Measurements from ENCODE around the gene KIAA0825. TPM values are rescaled to one million over a fixed set of nuclear protein-coding genes. Genes with fewer than 3 reads are reported as not detected.
"Not testable (repeated sequence)": the region's sequence is repeated elsewhere in the genome, so short reads cannot be mapped to it uniquely, and the experiment has no call there.

KIAA0825 gene
- total RNA-seq, 1 donor from 2014 or later = 2.0 TPM

DNA sequence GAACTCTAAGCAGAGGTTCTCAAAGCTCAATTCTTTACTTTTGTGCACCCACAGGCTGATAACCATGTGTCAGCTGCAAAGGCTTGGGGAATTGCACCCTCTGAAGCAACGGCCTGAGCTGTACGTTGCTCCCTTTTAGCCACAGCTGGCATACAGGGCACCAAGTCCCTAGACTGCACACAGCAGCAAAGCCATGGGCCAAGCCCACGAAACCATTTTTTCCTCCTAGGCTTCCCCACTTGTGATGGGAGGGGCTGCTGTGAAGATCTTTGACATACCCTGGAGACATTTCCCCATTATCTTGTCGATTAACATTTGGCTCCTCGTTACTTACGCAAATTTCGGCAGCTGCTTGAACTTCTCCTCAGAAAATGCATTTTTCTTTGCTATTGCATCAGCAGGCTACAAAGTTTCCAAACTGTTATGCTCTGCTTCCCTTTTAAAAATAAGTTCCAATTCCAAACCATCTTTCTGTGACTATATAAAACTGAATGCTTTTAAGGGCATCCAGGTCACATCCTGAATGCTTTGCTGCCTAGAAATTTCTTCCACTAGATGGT lies 23.0 kb downstream of the KIAA0825 start:
- TF ChIP-seq, protein P1, sequence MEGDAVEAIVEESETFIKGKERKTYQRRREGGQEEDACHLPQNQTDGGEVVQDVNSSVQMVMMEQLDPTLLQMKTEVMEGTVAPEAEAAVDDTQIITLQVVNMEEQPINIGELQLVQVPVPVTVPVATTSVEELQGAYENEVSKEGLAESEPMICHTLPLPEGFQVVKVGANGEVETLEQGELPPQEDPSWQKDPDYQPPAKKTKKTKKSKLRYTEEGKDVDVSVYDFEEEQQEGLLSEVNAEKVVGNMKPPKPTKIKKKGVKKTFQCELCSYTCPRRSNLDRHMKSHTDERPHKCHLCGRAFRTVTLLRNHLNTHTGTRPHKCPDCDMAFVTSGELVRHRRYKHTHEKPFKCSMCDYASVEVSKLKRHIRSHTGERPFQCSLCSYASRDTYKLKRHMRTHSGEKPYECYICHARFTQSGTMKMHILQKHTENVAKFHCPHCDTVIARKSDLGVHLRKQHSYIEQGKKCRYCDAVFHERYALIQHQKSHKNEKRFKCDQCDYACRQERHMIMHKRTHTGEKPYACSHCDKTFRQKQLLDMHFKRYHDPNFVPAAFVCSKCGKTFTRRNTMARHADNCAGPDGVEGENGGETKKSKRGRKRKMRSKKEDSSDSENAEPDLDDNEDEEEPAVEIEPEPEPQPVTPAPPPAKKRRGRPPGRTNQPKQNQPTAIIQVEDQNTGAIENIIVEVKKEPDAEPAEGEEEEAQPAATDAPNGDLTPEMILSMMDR (IDR thresholded peaks at IDR 0.05; ENCODE audit: unreplicated experiment) = no peak
- Mint-ChIP-seq H3K9me3 (ENCODE audit: unreplicated experiment) (no peaks in the 10 kb centered on the region), H3K36me3 (ENCODE audit: low read depth, unreplicated experiment) (no peaks in the 10 kb centered on the region), H3K4me1 (ENCODE audit: unreplicated experiment) (no peaks in the 10 kb centered on the region), H3K4me3 (ENCODE audit: unreplicated experiment) (no peak overlapping the region), H3K27ac (ENCODE audit: unreplicated experiment) (no peak overlapping the region), H3K27me3 (ENCODE audit: unreplicated experiment) (no peaks in the 10 kb centered on the region)
- DNase-seq (ENCODE audit: low spot score) = no peak

GRCh38 chr5:94577466-94578245 lies 40.7 kb downstream of the KIAA0825 start:
- H3K4me3 Mint-ChIP-seq (ENCODE audit: unreplicated experiment) = no peak overlapping the region
- no peak overlapping the region for H3K27ac Mint-ChIP-seq (ENCODE audit: unreplicated experiment)
- no peaks in the 10 kb centered on the region for H3K9me3 Mint-ChIP-seq (ENCODE audit: unreplicated experiment)
- no peaks in the 10 kb centered on the region for H3K36me3 Mint-ChIP-seq (ENCODE audit: low read depth, unreplicated experiment)
- H3K4me1 Mint-ChIP-seq (ENCODE audit: unreplicated experiment) = no peaks in the 10 kb centered on the region
- TF ChIP-seq, protein P1 (IDR thresholded peaks at IDR 0.05; ENCODE audit: unreplicated experiment) = no peak
- H3K27me3 Mint-ChIP-seq (ENCODE audit: unreplicated experiment) = peaks cover 2% of the 10 kb centered on the region
- no peak for DNase-seq (ENCODE audit: low spot score)

GRCh38 chr5:94575196-94575595 lies 43.2 kb downstream of the KIAA0825 start:
- Mint-ChIP-seq H3K4me3 (ENCODE audit: unreplicated experiment) (no peak overlapping the region), H3K9me3 (ENCODE audit: unreplicated experiment) (no peaks in the 10 kb centered on the region), H3K36me3 (ENCODE audit: low read depth, unreplicated experiment) (no peaks in the 10 kb centered on the region), H3K27ac (ENCODE audit: unreplicated experiment) (no peak overlapping the region), H3K4me1 (ENCODE audit: unreplicated experiment) (no peaks in the 10 kb centered on the region), H3K27me3 (ENCODE audit: unreplicated experiment) (no peaks in the 10 kb centered on the region)
- TF ChIP-seq, protein P1 (IDR thresholded peaks at IDR 0.05; ENCODE audit: unreplicated experiment) = no peak
- no peak for DNase-seq (ENCODE audit: low spot score)

DNA sequence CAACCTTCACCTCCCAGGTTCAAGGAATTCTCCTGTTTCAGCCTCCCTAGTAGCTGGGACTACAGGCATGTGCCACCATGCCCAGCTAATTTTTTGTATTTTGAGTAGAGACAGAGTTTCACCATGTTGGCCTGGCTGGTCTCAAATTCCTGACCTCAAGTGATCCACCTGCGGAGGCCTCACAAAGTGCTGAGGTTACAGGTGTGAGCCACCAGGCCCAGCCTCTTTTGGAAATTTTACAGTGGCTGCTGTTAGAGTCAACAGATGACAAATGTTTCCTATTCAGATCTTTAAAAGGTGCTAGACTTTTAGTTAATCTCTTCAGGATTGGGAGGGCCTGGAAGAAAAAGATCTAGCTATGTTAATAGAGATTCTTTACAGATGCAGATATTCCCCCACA lies 45.1 kb downstream of the KIAA0825 start:
- not testable (repeated sequence) for H3K36me3 Mint-ChIP-seq (ENCODE audit: low read depth, unreplicated experiment); H3K27me3 Mint-ChIP-seq (ENCODE audit: unreplicated experiment); H3K27ac Mint-ChIP-seq (ENCODE audit: unreplicated experiment); H3K4me1 Mint-ChIP-seq (ENCODE audit: unreplicated experiment); DNase-seq (ENCODE audit: low spot score); H3K9me3 Mint-ChIP-seq (ENCODE audit: unreplicated experiment); H3K4me3 Mint-ChIP-seq (ENCODE audit: unreplicated experiment)

DNA sequence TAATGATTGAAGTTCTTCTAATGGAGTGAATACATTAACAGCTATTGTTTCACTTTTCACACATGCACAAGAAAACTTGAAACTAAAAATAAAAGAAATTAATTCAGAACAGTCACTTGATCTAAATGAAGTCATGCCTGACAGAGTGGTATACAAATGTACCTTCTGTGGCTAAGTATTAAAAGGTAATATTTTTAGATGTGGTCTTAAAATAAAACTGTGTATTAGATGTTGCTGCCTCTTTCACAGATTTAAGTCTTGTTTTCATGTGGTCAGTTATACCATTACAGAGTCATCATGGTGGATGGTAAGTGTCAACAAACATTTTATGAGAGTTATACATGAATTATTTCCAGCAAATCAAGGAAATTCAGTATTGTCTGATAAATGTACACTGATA lies 47.0 kb downstream of the KIAA0825 start:
- Mint-ChIP-seq H3K9me3 (ENCODE audit: unreplicated experiment) (no peaks in the 10 kb centered on the region), H3K27ac (ENCODE audit: unreplicated experiment) (no peak overlapping the region), H3K27me3 (ENCODE audit: unreplicated experiment) (no peaks in the 10 kb centered on the region), H3K4me1 (ENCODE audit: unreplicated experiment) (no peaks in the 10 kb centered on the region), H3K4me3 (ENCODE audit: unreplicated experiment) (no peak overlapping the region), H3K36me3 (ENCODE audit: low read depth, unreplicated experiment) (no peaks in the 10 kb centered on the region)
- no peak for DNase-seq (ENCODE audit: low spot score)
- TF ChIP-seq, protein P1 (IDR thresholded peaks at IDR 0.05; ENCODE audit: unreplicated experiment) = no peak
